Measurements from ENCODE around the gene TIMMDC1.
A peak's percentile ranks its signal among the peaks of the same experiment; 100 is the strongest.

TIMMDC1 gene, protein sequence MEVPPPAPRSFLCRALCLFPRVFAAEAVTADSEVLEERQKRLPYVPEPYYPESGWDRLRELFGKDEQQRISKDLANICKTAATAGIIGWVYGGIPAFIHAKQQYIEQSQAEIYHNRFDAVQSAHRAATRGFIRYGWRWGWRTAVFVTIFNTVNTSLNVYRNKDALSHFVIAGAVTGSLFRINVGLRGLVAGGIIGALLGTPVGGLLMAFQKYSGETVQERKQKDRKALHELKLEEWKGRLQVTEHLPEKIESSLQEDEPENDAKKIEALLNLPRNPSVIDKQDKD

DNA sequence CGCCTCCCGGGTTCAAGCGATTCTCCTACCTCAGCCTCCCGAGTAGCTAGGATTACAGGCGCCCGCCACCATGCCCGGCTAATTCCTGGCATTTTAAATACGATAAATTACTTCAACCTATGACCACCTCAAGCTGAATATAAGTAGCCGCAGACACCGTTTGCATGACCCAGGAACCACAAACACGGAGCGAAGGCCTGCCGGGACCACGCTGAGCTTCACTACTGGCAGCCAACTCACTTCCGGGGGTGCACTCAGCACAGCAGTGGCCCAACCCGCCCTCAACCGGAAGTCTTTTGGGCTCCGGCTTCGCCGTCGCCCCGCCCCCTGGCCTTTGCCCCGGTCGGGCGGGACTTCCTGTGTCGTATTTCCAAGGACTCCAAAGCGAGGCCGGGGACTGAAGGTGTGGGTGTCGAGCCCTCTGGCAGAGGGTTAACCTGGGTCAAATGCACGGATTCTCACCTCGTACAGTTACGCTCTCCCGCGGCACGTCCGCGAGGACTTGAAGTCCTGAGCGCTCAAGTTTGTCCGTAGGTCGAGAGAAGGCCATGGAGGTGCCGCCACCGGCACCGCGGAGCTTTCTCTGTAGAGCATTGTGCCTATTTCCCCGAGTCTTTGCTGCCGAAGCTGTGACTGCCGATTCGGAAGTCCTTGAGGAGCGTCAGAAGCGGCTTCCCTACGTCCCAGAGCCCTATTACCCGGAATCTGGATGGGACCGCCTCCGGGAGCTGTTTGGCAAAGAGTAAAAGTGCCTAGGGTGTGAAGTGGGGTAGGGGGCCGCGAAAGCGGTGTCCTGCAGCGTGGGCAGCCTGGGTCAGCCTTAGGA, at the start of gene TIMMDC1:
TIMMDC1 (plus strand) TSS at position 362 of the 826 bp plus-strand sequence; CDS start at position 549, 187 bp downstream.
- TF ChIP-seq POLR2A (IDR thresholded peaks at IDR 0.05; ENCODE audit: low read depth, low read length), result peak; percentile 81
- DNase-seq (ENCODE audit: insufficient read length, low spot score) (peak; percentile 94), FAIRE-seq (peak; percentile 88)

DNA sequence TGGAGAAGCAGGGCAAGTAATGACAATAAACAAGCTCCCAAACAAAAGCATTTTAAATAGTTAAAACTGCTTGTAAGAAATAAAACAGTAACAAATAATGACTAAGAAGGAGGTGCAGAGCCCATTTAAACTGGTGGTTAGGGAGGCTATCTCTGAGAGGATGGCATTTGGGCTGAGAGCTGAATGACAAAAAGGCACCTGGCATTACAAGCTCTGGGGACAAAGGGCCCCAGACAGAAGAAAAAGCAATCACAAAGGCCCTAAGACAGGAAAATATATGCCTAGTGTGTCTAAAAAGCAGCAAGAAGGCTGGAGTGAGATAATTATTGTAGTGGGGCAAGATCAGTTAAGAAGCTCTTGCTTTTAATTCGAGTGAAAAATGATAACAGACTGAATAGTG, 44.5 kb upstream of the TIMMDC1 start:
- FAIRE-seq, result no peak
- DNase-seq (ENCODE audit: insufficient read length, low spot score), result no peak
- TF ChIP-seq POLR2A (IDR thresholded peaks at IDR 0.05; ENCODE audit: low read depth, low read length), result no peak

GRCh38 chr3:119456469-119456868, 41.9 kb upstream of the TIMMDC1 start:
- no peak for DNase-seq (ENCODE audit: insufficient read length, low spot score)
- FAIRE-seq, result no peak
- no peak for TF ChIP-seq POLR2A (IDR thresholded peaks at IDR 0.05; ENCODE audit: low read depth, low read length)

DNA sequence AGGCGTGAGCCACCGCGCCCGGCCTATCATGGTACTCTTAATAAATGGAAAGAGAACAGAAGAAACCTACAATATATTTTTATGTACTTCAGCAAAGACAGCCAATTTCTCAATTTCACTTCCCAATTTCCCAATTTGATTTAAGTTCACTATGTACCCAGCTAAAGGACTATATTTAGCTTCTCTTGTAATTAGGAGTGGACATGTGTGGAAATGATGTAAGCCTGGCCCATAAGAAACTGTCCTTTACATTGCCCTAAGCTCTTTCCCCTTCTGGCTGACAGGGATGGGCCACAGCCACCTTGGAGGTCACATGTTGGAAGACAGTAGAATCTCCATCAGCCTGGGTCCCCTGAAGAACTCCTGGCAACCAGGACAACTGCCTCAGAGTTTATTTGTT, 41.1 kb upstream of the TIMMDC1 start:
- no peak for TF ChIP-seq POLR2A (IDR thresholded peaks at IDR 0.05; ENCODE audit: low read depth, low read length)
- no peak for FAIRE-seq
- DNase-seq (ENCODE audit: insufficient read length, low spot score), result no peak

DNA sequence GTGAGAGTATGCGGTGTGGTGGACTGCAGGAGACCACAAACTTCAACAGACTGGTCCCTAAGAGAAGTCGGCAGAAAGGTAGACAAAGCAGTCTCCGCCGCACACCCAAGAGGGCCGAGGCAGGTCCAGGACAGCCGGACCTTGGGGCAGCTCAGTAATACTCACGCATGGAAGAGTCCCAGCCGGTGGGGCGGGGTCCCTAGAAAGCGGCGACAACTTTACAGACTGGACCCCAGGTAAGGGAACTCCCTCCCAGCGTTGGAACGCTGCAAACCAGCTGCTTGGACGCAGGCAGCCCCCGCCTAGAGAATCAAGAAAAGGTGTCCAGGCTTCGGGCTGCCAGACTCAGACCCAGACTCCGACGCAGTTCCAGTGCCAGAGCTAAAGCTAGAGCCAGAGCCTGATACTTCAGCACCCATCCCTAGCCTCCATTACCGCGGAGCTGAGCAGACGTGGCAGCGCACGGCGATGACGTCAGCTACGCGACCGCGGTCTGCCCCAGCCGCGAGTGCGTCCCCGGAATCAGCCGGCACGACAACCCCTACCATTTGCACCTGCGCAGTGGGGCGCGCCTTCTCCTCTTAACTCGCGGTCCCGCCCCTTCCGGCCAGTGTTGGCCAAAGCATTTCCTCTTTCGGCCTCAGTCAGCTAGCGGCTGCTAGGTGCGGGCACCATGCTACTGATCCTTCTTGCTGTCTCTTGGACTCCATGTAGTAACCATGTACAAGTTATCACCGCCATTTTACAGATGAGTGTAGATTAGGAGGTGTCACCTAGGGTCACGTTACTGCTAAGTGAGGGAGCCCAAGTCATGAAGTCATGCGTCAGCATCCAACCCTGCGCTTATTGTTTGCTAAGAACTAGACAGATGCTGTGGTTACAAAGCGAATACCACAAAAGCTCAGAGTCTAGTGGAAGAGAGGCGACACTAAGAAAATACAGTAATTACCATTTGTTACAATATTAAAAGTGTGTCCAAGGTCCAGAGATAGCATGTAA, 34.9 kb upstream of the TIMMDC1 start, which contains the start of gene TMEM39A:
TMEM39A (minus strand) TSS at position 445 of the 999 bp plus-strand sequence. CDS start 1,541 bp downstream, outside the sequence.
- FAIRE-seq (peak; percentile 99), DNase-seq (ENCODE audit: insufficient read length, low spot score) (peak; percentile 97)
- peak; percentile 90 for TF ChIP-seq POLR2A (IDR thresholded peaks at IDR 0.05; ENCODE audit: low read depth, low read length)

- DNase-seq (ENCODE audit: insufficient read length, low spot score), result no peak
- no peak for TF ChIP-seq POLR2A (IDR thresholded peaks at IDR 0.05; ENCODE audit: low read depth, low read length)
- FAIRE-seq, result no peak
These were observed 30.3 kb upstream of the TIMMDC1 start for GRCh38 chr3:119468041-119468440.

GRCh38 chr3:119469418-119470189, 28.7 kb upstream of the TIMMDC1 start:
- FAIRE-seq (peak; percentile 20), DNase-seq (ENCODE audit: insufficient read length, low spot score) (peak; percentile 10)
- no peak for TF ChIP-seq POLR2A (IDR thresholded peaks at IDR 0.05; ENCODE audit: low read depth, low read length)

GRCh38 chr3:119470866-119471265, 27.5 kb upstream of the TIMMDC1 start:
- DNase-seq (ENCODE audit: insufficient read length, low spot score) (no peak), FAIRE-seq (no peak)
- TF ChIP-seq POLR2A (IDR thresholded peaks at IDR 0.05; ENCODE audit: low read depth, low read length), result no peak

DNA sequence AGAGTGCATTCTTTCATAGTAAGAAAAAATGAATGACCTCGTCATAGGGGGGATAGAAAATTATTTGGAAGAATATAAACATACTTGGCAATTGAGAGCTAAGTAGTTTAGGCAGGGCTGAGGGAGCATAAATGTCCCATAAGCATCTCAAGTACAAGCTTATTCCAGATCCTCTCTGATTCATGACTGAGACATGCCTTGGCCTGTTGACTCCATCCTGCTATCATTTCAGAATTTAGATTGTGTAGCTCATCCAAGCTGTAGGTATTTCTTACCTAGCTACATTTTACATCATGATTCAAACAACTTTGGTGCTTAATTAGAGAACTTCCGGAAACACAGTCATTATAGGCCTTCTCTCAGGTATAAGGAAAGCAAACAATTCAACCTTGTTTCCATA, 17.3 kb upstream of the TIMMDC1 start:
- FAIRE-seq, result no peak
- no peak for TF ChIP-seq POLR2A (IDR thresholded peaks at IDR 0.05; ENCODE audit: low read depth, low read length)
- no peak for DNase-seq (ENCODE audit: insufficient read length, low spot score)

DNA sequence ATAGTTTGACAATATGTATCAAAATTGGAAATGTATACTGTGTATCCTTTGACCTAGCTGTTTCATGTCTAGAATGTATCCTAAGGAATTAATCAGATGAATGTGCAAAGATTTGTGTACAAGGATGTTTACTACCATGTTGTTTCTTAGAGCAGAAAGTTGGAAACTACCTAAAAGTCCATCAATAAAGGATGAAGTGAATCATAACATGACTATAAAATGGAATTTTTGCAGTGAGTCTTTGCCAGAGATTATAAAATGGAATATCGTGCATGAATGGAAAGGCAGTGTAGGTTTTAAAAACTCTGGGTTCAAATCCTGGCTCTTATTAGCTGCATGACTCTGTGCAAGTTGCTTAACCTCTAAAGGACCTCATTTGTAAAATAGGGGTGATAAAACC, 15.2 kb upstream of the TIMMDC1 start:
- DNase-seq (ENCODE audit: insufficient read length, low spot score), result no peak
- no peak for TF ChIP-seq POLR2A (IDR thresholded peaks at IDR 0.05; ENCODE audit: low read depth, low read length)
- no peak for FAIRE-seq

GRCh38 chr3:119485563-119485962, 12.8 kb upstream of the TIMMDC1 start:
- TF ChIP-seq POLR2A (IDR thresholded peaks at IDR 0.05; ENCODE audit: low read depth, low read length), result no peak
- FAIRE-seq, result no peak
- DNase-seq (ENCODE audit: insufficient read length, low spot score), result no peak

DNA sequence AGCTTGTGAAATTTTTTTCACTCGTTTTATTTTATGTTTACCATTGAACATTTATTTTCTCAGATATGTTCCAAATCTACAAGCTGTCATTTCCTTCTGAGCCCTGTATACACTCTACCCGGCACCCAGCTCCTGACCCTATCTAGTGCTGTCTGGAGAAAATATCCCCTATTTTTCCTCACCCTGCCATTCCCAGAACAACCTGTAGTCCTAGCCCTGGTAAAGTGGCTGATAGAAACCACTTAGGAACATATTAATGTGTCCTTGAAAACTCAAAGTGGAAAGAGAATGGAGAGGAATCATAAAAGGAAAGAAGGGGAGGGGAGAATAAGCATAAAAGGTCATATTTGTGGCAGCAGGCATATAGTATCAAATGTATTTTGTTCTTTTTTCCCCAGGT, 8.2 kb upstream of the TIMMDC1 start:
- no peak for FAIRE-seq
- DNase-seq (ENCODE audit: insufficient read length, low spot score), result no peak
- TF ChIP-seq POLR2A (IDR thresholded peaks at IDR 0.05; ENCODE audit: low read depth, low read length), result no peak

- no peak for DNase-seq (ENCODE audit: insufficient read length, low spot score)
- TF ChIP-seq POLR2A (IDR thresholded peaks at IDR 0.05; ENCODE audit: low read depth, low read length), result no peak
- FAIRE-seq, result no peak
These were observed 6.2 kb upstream of the TIMMDC1 start for GRCh38 chr3:119492128-119492527.

Data from H54 (cell line).